H1 (cell line): ENCODE data around the gene IL2RG. TPM values are rescaled to one million over a fixed set of nuclear protein-coding genes. Genes with fewer than 3 reads are reported as not detected.

Source experiments
- ATF2 ChIP-seq: IDR thresholded peaks from 2 replicates; pipeline ENCODE4 v1.6.1; 2012; ENCODE audit warnings: low read length, inconsistent platforms
- KDM1A ChIP-seq: fragments of 200-600, 300-600 bp; sonication (generic); IDR thresholded peaks from 2 replicates; pipeline ENCODE4 v1.7.1; 2016; ENCODE audit warnings: mild to moderate bottlenecking, low read length, borderline replicate concordance
- MAFK ChIP-seq: IDR thresholded peaks from 2 replicates; pipeline ENCODE4 v1.6.1; 2012; ENCODE audit warnings: low read depth, mild to moderate bottlenecking, improper control_type of control experiment, low read length
- POU5F1 ChIP-seq: IDR thresholded peaks from 2 replicates; pipeline ENCODE4 v1.6.1; 2011; ENCODE audit warnings: low read depth, mild to moderate bottlenecking, low read length, moderate library complexity
- RAD21 ChIP-seq, 2 experiments: IDR thresholded peaks in 1 of 2; conservative IDR thresholded peaks in 1 of 2; 2 replicates each; pipeline ENCODE4 v1.6.1; 2011; ENCODE audit warnings: low read depth in 2 of 2, low read length in 2 of 2, improper control_type of control experiment in 1 of 2, inconsistent platforms in 1 of 2, mild to moderate bottlenecking in 1 of 2, moderate library complexity in 1 of 2
- SIX5 ChIP-seq: IDR thresholded peaks from 2 replicates; pipeline ENCODE4 v1.6.1; 2011; ENCODE audit warnings: mild to moderate bottlenecking, low read depth, low read length
- SRF ChIP-seq: IDR thresholded peaks from 2 replicates; pipeline ENCODE4 v1.6.1; 2011; ENCODE audit warnings: mild to moderate bottlenecking, low read depth, low read length, moderate library complexity
- TAF1 ChIP-seq: IDR thresholded peaks from 2 replicates; pipeline ENCODE4 v1.6.1; 2011; ENCODE audit warnings: mild to moderate bottlenecking, low read depth, low read length
- polyA plus RNA-seq, 7 experiments: library from polyadenylated mRNA; depleted of rRNA in 3 of 7; stranded (reverse) in 5 of 7; unstranded in 2 of 7; fragments of >200 nt in 5 of 7; fragments of 200-250 nt in 2 of 7; gene quantifications; 1 replicate in 5 of 7; 2 replicates in 1 of 7; 4 replicates in 1 of 7; pipeline versions ENCODE4 v1.2.1 to v1.2.3, GENCODE V29; 2011 to 2013; ENCODE audit warnings: missing spikeins in 2 of 7, mixed read lengths in 2 of 7
- total RNA-seq: library from RNA; stranded (reverse); fragmentation: NEBNext Ultra II Directional; extraction: Animal tissue kit (Norgen Biotek cat#: 25700); gene quantifications from 2 replicates; pipeline ENCODE4 v1.2.1, GENCODE V29; 2021

Gene IL2RG
- total and polyA plus RNA-seq, 2 of the 8 experiments (the other 6 are each of a cell fraction or from before 2014, with no cell fraction given) = not detected

GRCh38 chrX:71147496-71148277 lies 36.3 kb upstream of the IL2RG start (continued):
- TF ChIP-seq ATF2 = no peak
- TF ChIP-seq RAD21 (IDR thresholded peaks at IDR 0.05 in 1 of 2, conservative IDR thresholded peaks at IDR 0.05 in 1 of 2; ENCODE audit: low read depth in 2 of 2, low read length in 2 of 2) = peak in 1 of 2 experiments; percentile 34; a peak in 1 of 4 replicates
- TF ChIP-seq TAF1 = no peak
- TF ChIP-seq KDM1A = no peak
- TF ChIP-seq SRF = no peak
- no peak for TF ChIP-seq MAFK
- TF ChIP-seq SIX5 = no peak
- no peak for TF ChIP-seq POU5F1
